Measurements from ENCODE around the gene DDX39B.

DDX39B gene

GRCh38 chr6:31575335-31575901 is 33.6 kb upstream of the DDX39B start, which contains the start of gene TNF:
TSS of gene TNF (plus strand) at chr6:31575565. CDS start at chr6:31575742, 177 bp downstream.
- DNase-seq: peak; percentile 53

- no peak for DNase-seq
These were observed 32.6 kb upstream of the DDX39B start for GRCh38 chr6:31574106-31575061.

GRCh38 chr6:31573239-31574105 is 31.7 kb upstream of the DDX39B start:
- DNase-seq: no peak

- no peak for DNase-seq
These were observed 30.5 kb upstream of the DDX39B start, which contains the start of gene LTA for GRCh38 chr6:31572041-31572911. TSS of gene LTA (plus strand) at chr6:31572289. CDS start at chr6:31572743, 454 bp downstream.

- no peak for DNase-seq
These were observed 28.2 kb upstream of the DDX39B start for GRCh38 chr6:31569861-31570536.

GRCh38 chr6:31568537-31568961 is 26.7 kb upstream of the DDX39B start:
- DNase-seq: no peak

- DNase-seq: no peak
These were observed 25.9 kb upstream of the DDX39B start for GRCh38 chr6:31567531-31568370.

GRCh38 chr6:31560697-31561058 is 18.9 kb upstream of the DDX39B start:
- DNase-seq: no peak

GRCh38 chr6:31559958-31560696 is 18.3 kb upstream of the DDX39B start:
- peak; percentile 47 for DNase-seq

- no peak for DNase-seq
These were observed 17.8 kb upstream of the DDX39B start for GRCh38 chr6:31559606-31559957.

GRCh38 chr6:31558631-31559500 is 17.1 kb upstream of the DDX39B start:
- peak; percentile 97 for DNase-seq

- DNase-seq: no peak
These were observed 16.5 kb upstream of the DDX39B start for GRCh38 chr6:31558318-31558625.

GRCh38 chr6:31557443-31558317 is 15.9 kb upstream of the DDX39B start:
- no peak for DNase-seq

- DNase-seq: no peak
These were observed 14.5 kb upstream of the DDX39B start for GRCh38 chr6:31556307-31556706.

- peak; percentile 48 for DNase-seq
These were observed 9.6 kb upstream of the DDX39B start for GRCh38 chr6:31551371-31551770.

GRCh38 chr6:31548544-31548873 is 6.7 kb upstream of the DDX39B start:
- no peak for DNase-seq

GRCh38 chr6:31547727-31548543 is 6.1 kb upstream of the DDX39B start:
- no peak for DNase-seq

Measured in SIG-M5 (cell line).